ENCODE data around the gene RRP15. TPM values are rescaled to one million over a fixed set of nuclear protein-coding genes. Genes with fewer than 3 reads are reported as not detected.

The RRP15 gene
- total RNA-seq, 1 experiment from 2014 or later, result 25.5 TPM

- POLR2A ChIA-PET, result no interaction called here
- H2AFZ ChIP-seq (ENCODE audit: low read depth, low read length, poor library complexity, severe bottlenecking), result no peak overlapping the region
- no peak overlapping the region for H3K4me2 ChIP-seq (ENCODE audit: low read length)
- CTCF ChIA-PET, result no interaction called here
- H3K79me2 ChIP-seq (ENCODE audit: insufficient read depth, low read length), result no peaks in the 10 kb centered on the region
- no peaks in the 10 kb centered on the region for H3K4me1 ChIP-seq (ENCODE audit: control insufficient read depth in 1 of 2, insufficient read depth in 2 of 2, low read length in 2 of 2)
- intact Hi-C loops (cut with micrococcal nuclease), result no loop called here
- H3K9ac ChIP-seq (ENCODE audit: low read length), result no peak overlapping the region
- no peaks in the 10 kb centered on the region for H3K9me2 ChIP-seq (ENCODE audit: insufficient read depth)
- no peak overlapping the region for H3K4me3 ChIP-seq (replicated peaks in 1 of 2; ENCODE audit: low read depth in 1 of 2, low read length in 2 of 2)
- DNase-seq (ENCODE audit: low read depth, low spot score) (no peak), ATAC-seq (no peak)
- RAD21 ChIA-PET (ENCODE audit: low non-redundant PET in 1 of 2, low total read pairs in 2 of 2, uncharacterized antibody in 2 of 2, unreplicated experiment in 2 of 2), result no interaction called here
- no peaks in the 10 kb centered on the region for H3K27me3 ChIP-seq (ENCODE audit: insufficient read depth, low read length)
- no peaks in the 10 kb centered on the region for H3K36me3 ChIP-seq (ENCODE audit: control insufficient read depth in 1 of 2, insufficient read depth in 2 of 2, low read length in 2 of 2)
- H3K27ac ChIP-seq (ENCODE audit: low read depth, low read length), result no peak overlapping the region
- no TSS peak for BruUV-seq (replicated peaks)
- H3K9me3 ChIP-seq (ENCODE audit: control insufficient read depth in 1 of 2, insufficient read depth in 1 of 2, low read depth in 1 of 2, low read length in 2 of 2), result no peaks in the 10 kb centered on the region
- H4K20me1 ChIP-seq (ENCODE audit: insufficient read depth), result no peaks in the 10 kb centered on the region
- TF ChIP-seq POLR2A (IDR thresholded peaks at IDR 0.05; ENCODE audit: borderline replicate concordance, extremely low read depth, insufficient read depth, insufficient read length), result no peak
- TF ChIP-seq ZBTB33 (IDR thresholded peaks at IDR 0.05; ENCODE audit: extremely low read depth, insufficient replicate concordance, low read length), result no peak
- TF ChIP-seq SP1 (IDR thresholded peaks at IDR 0.05; ENCODE audit: low read depth), result no peak
- no peak for TF ChIP-seq EZH2phosphoT487 (IDR thresholded peaks at IDR 0.05; ENCODE audit: borderline replicate concordance)
- no peak for TF ChIP-seq CEBPB (IDR thresholded peaks at IDR 0.05; ENCODE audit: low read depth)
- no peak for TF ChIP-seq JUND (IDR thresholded peaks at IDR 0.05)
- TF ChIP-seq SIN3A (IDR thresholded peaks at IDR 0.05; ENCODE audit: low read depth), result no peak
- TF ChIP-seq ATF3 (IDR thresholded peaks at IDR 0.05), result no peak
- TF ChIP-seq TCF7L2 (IDR thresholded peaks at IDR 0.05; ENCODE audit: borderline replicate concordance, extremely low read depth, insufficient read depth, insufficient read length), result no peak
These were observed 12.7 kb upstream of the RRP15 start for GRCh38 chr1:218272366-218272765.
